Left lung (tissue), 10 donors: ENCODE data around the gene UBALD2. TPM values are rescaled to one million over a fixed set of nuclear protein-coding genes. Genes with fewer than 3 reads are reported as not detected.

Source experiments
- ATAC-seq: fragments of 200-7000 bp; cut with Tn5 transposase; one replicate; pipeline ENCODE4 v1.9.1; 2020; ENCODE audit warnings: moderate library complexity
- DNase-seq, 4 donors: peaks; one replicate each; pipeline ENCODE4 v3.0.0-alpha.2; 2013 to 2020
- H3K27ac ChIP-seq, 2 donors: fragments of 200-600 bp; sonication (generic) in 1 of 2; one replicate each; pipeline versions ENCODE4 v1.5.0 to v1.8.0; 2020 to 2021
- H3K27me3 ChIP-seq, 2 donors: fragments of 200-600 bp; sonication (generic) in 1 of 2; one replicate each; pipeline versions ENCODE4 v1.5.0 to v1.8.0; 2020 to 2021
- H3K36me3 ChIP-seq, 2 donors: fragments of 200-600 bp; sonication (generic) in 1 of 2; one replicate each; pipeline versions ENCODE4 v1.5.0 to v1.8.0; 2020 to 2021
- H3K4me1 ChIP-seq, 2 donors: fragments of 200-600 bp; one replicate each; pipeline ENCODE4 v1.8.0; 2021
- H3K4me3 ChIP-seq, 2 donors: fragments of 200-600 bp; sonication (generic) in 1 of 2; one replicate each; pipeline versions ENCODE4 v1.5.0 to v1.8.0; 2020 to 2021; ENCODE audit warnings: mild to moderate bottlenecking in 1 of 2
- H3K9me3 ChIP-seq, 2 donors: fragments of 200-600 bp; sonication (generic) in 1 of 2; one replicate each; pipeline versions ENCODE4 v1.5.0 to v1.8.0; 2020 to 2021
- CTCF ChIP-seq, 2 donors: fragments of 200-600 bp; sonication (generic) in 1 of 2; IDR thresholded peaks; one replicate each; pipeline versions ENCODE4 v1.5.0 to v1.8.0; 2021; ENCODE audit warnings: antibody characterized with exemption in 2 of 2
- intact Hi-C, 2 donors: fragments of 100-400 bp; cut with DNase I; formaldehyde crosslinking; loops; one replicate each; pipeline versions ENCODE4 v1.11.2 to v1.14.2; 2022
- polyA plus RNA-seq, 6 donors: library from polyadenylated mRNA; unstranded; fragments of 120-200 nt; gene quantifications; one replicate each; pipeline ENCODE4 v1.2.1, GENCODE V29; 2013; ENCODE audit not compliant: insufficient read length in 6 of 6
- total RNA-seq, 2 donors: library from RNA; stranded (reverse); fragmentation: NEBNext Ultra II Directional; extraction: Animal tissue kit (Norgen Biotek cat#: 25700); gene quantifications; one replicate each; pipeline ENCODE4 v1.2.1, GENCODE V29; 2021
- donor health status: DM: no; HTN: yes; CAD: no.
- donor health status: DM: no; HTN: no; CAD: no.

The UBALD2 gene
- total and polyA plus RNA-seq, 8 donors: 16.7 to 52.7 (median 32.0) TPM

- no peaks in the 10 kb centered on the region for H3K27me3 ChIP-seq
- DNase-seq (no peak), ATAC-seq (no peak)
- no peaks in the 10 kb centered on the region for H3K9me3 ChIP-seq
- intact Hi-C loops: no loop called here
- peaks cover 0 to 23% of the 10 kb centered on the region in 2 donors for H3K4me1 ChIP-seq
- H3K27ac ChIP-seq: no peak overlapping the region
- no peak overlapping the region for H3K4me3 ChIP-seq
- no peak for TF ChIP-seq CTCF (IDR thresholded peaks at IDR 0.05)
- H3K36me3 ChIP-seq: no peaks in the 10 kb centered on the region
These were observed 13.2 kb downstream of the UBALD2 start for GRCh38 chr17:76278268-76278908.

GRCh38 chr17:76278952-76279741, 14.0 kb downstream of the UBALD2 start:
- H3K4me3 ChIP-seq: no peak overlapping the region
- intact Hi-C loops: no loop called here
- peak; percentile 95 for ATAC-seq
- H3K4me1 ChIP-seq: peaks cover 0 to 15% of the 10 kb centered on the region in 2 donors
- H3K36me3 ChIP-seq: no peaks in the 10 kb centered on the region
- no peaks in the 10 kb centered on the region for H3K9me3 ChIP-seq
- no peaks in the 10 kb centered on the region for H3K27me3 ChIP-seq
- peak; percentile 97 for TF ChIP-seq CTCF (IDR thresholded peaks at IDR 0.05)
- DNase-seq: peak; percentile 77 to 98 (median 88)
- H3K27ac ChIP-seq: no peak overlapping the region

- Histone ChIP-seq H3K27me3 (no peaks in the 10 kb centered on the region), H3K4me1 (peaks cover 0 to 9% of the 10 kb centered on the region in 2 donors), H3K36me3 (no peaks in the 10 kb centered on the region), H3K9me3 (no peaks in the 10 kb centered on the region), H3K27ac (no peak overlapping the region), H3K4me3 (no peak overlapping the region)
- peak in 1 of 2 donors; percentile 42 for TF ChIP-seq CTCF (IDR thresholded peaks at IDR 0.05)
- DNase-seq (no peak), ATAC-seq (no peak)
- intact Hi-C loops: loop anchor here in 1 of 2 donors (5.0 kb wide), 1 partner anchor 158 kb away; no protein-coding TSS in a partner anchor
These were observed 14.7 kb downstream of the UBALD2 start for GRCh38 chr17:76279742-76280287.

- no peak for TF ChIP-seq CTCF (IDR thresholded peaks at IDR 0.05)
- Histone ChIP-seq H3K4me3 (no peak overlapping the region), H3K36me3 (no peaks in the 10 kb centered on the region), H3K27me3 (no peaks in the 10 kb centered on the region), H3K9me3 (no peaks in the 10 kb centered on the region), H3K4me1 (peaks cover 0 to 7% of the 10 kb centered on the region in 2 donors), H3K27ac (no peak overlapping the region)
- intact Hi-C loops: loop anchor here in 1 of 2 donors (5.0 kb wide), 1 partner anchor 158 kb away; no protein-coding TSS in a partner anchor
- ATAC-seq: no peak
- DNase-seq: no peak
These were observed 15.5 kb downstream of the UBALD2 start for GRCh38 chr17:76280650-76281049.
